Tibial nerve (tissue), 4 donors: ENCODE results near the gene HMGB4. TPM values are rescaled to one million over a fixed set of nuclear protein-coding genes. Genes with fewer than 3 reads are reported as not detected.

Experiments used
- DNase-seq, 2 donors: peaks; one replicate each; pipeline ENCODE4 v3.0.0-alpha.2; 2019; ENCODE audit warnings: low spot score in 2 of 2
- H3K27ac ChIP-seq, 4 donors: fragments of 200-600 bp; sonication (generic) in 3 of 4; one replicate each; pipeline ENCODE4 v1.5.1; 2017 to 2019; ENCODE audit warnings: mild to moderate bottlenecking in 1 of 4
- H3K27me3 ChIP-seq, 2 donors: fragments of 200-600 bp; sonication (generic) in 1 of 2; one replicate each; pipeline versions ENCODE4 v1.5.1 to v1.6.0; 2017 to 2019
- H3K36me3 ChIP-seq, 3 donors: fragments of 200-600 bp; sonication (generic); one replicate each; pipeline ENCODE4 v1.5.1; 2018 to 2019
- H3K4me1 ChIP-seq, 4 donors: fragments of 200-600 bp; sonication (generic) in 3 of 4; one replicate each; pipeline ENCODE4 v1.5.1; 2017 to 2019
- H3K4me3 ChIP-seq, 4 donors: fragments of 200-600 bp; sonication (generic) in 3 of 4; one replicate each; pipeline ENCODE4 v1.5.1; 2017 to 2019; ENCODE audit warnings: mild to moderate bottlenecking in 1 of 4, moderate library complexity in 1 of 4
- H3K9me3 ChIP-seq, 4 donors: fragments of 200-600 bp; sonication (generic) in 3 of 4; one replicate each; pipeline ENCODE4 v1.5.1; 2017 to 2019
- CTCF ChIP-seq, 5 experiments: fragments of 200-600 bp in 3 of 5; fragments of 450-650 bp in 2 of 5; sonication (generic) in 3 of 5; IDR thresholded peaks; one replicate each; pipeline ENCODE4 v1.5.1; 2016 to 2019; ENCODE audit warnings: antibody characterized with exemption in 5 of 5, mild to moderate bottlenecking in 3 of 5, moderate library complexity in 2 of 5
- EP300 ChIP-seq, 2 donors: sonication (generic); formaldehyde crosslinking; IDR thresholded peaks; one replicate each; pipeline ENCODE4 v1.6.1; 2017; ENCODE audit warnings: antibody characterized with exemption in 2 of 2, mild to moderate bottlenecking in 1 of 2
- POLR2A ChIP-seq, 2 donors: fragments of 450-650 bp; IDR thresholded peaks; one replicate each; pipeline ENCODE4 v1.6.1; 2017; ENCODE audit warnings: antibody characterized with exemption in 2 of 2, mild to moderate bottlenecking in 2 of 2, moderate library complexity in 2 of 2
- WGBS, 2 donors: methylation state at CpG; one replicate each; pipeline ENCODE4 v1.1.5; 2018; 5-methylcytosine and 5-hydroxymethylcytosine counted together
- total RNA-seq, 4 donors: library from RNA; depleted of rRNA; stranded (reverse); fragments of >200 nt; gene quantifications; one replicate each; pipeline ENCODE4 v1.1.0, GENCODE V29; 2016

Gene HMGB4
- total RNA-seq, 4 donors from 2014 or later: not detected

DNA sequence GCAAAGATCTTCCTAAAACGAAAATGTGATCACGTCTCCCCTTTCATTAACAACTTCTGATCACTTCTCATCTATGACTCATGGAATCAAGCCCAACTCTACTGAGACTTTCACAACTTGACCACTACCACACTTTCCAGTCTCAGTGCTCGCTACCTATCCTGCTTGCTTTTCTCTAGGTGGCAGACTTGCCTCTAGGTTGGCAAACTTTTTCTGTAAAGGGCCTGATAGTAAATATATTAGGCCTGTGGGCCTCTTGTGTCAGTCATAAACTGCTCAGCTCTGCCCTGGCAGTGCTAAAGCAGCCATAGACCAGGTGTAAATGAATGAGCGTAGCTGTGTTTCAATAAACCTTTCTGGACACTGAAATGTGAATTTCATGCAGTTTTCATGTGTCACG is 21.5 kb upstream of the HMGB4 start:
- DNase-seq: no peak
- no peak for TF ChIP-seq EP300 (IDR thresholded peaks at IDR 0.05)
- no peak for TF ChIP-seq CTCF (IDR thresholded peaks at IDR 0.05)
- no peak for TF ChIP-seq POLR2A (IDR thresholded peaks at IDR 0.05)
- Histone ChIP-seq H3K27me3 (no peaks in the 10 kb centered on the region), H3K36me3 (no peaks in the 10 kb centered on the region), H3K27ac (no peak overlapping the region), H3K9me3 (no peaks in the 10 kb centered on the region), H3K4me1 (peaks cover 0 to 8% (median 0%) of the 10 kb centered on the region in 4 donors), H3K4me3 (no peak overlapping the region)
- WGBS, 2 donors: 90 to 92% methylated on average over 5 of the region's 5 CpGs

GRCh38 chr1:33844166-33844565 is 19.7 kb upstream of the HMGB4 start:
- no peak overlapping the region for H3K27ac ChIP-seq
- WGBS, 2 donors: 69 to 73% methylated on average over 5 of the region's 5 CpGs
- DNase-seq: no peak
- H3K4me1 ChIP-seq: peaks cover 0 to 8% (median 0%) of the 10 kb centered on the region in 4 donors
- H3K9me3 ChIP-seq: no peaks in the 10 kb centered on the region
- TF ChIP-seq EP300 (IDR thresholded peaks at IDR 0.05) (no peak), POLR2A (IDR thresholded peaks at IDR 0.05) (no peak), CTCF (IDR thresholded peaks at IDR 0.05) (no peak)
- H3K36me3 ChIP-seq: no peaks in the 10 kb centered on the region
- H3K4me3 ChIP-seq: no peak overlapping the region
- no peaks in the 10 kb centered on the region for H3K27me3 ChIP-seq

DNA sequence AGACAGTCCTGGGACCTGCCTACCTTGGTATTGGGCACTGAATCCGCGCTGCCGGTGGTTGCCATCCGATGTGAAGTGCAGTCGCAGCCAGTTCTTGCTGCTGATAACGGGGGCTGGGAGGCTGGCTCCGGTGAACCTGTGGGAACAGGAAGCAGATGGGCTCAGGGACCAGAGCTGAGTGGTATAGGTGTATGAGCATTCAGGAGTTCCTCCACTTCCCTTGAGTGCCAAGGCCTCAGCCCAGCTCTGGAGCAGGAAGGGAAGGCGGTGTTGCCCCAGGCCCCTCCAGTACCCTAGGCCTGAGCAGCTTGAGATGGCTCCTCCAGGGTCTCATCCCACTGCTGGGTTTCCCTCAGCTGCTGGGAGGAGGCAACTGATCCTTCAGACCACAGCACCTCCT is 17.0 kb upstream of the HMGB4 start:
- Histone ChIP-seq H3K4me1 (peaks cover 0 to 8% (median 0%) of the 10 kb centered on the region in 4 donors), H3K27ac (no peak overlapping the region), H3K9me3 (no peaks in the 10 kb centered on the region), H3K4me3 (no peak overlapping the region), H3K36me3 (no peaks in the 10 kb centered on the region), H3K27me3 (no peaks in the 10 kb centered on the region)
- DNase-seq: no peak
- WGBS, 2 donors: 91 to 95% methylated on average over 4 to 8 of the region's 8 CpGs
- no peak for TF ChIP-seq CTCF (IDR thresholded peaks at IDR 0.05)
- no peak for TF ChIP-seq EP300 (IDR thresholded peaks at IDR 0.05)
- TF ChIP-seq POLR2A (IDR thresholded peaks at IDR 0.05): no peak

DNA sequence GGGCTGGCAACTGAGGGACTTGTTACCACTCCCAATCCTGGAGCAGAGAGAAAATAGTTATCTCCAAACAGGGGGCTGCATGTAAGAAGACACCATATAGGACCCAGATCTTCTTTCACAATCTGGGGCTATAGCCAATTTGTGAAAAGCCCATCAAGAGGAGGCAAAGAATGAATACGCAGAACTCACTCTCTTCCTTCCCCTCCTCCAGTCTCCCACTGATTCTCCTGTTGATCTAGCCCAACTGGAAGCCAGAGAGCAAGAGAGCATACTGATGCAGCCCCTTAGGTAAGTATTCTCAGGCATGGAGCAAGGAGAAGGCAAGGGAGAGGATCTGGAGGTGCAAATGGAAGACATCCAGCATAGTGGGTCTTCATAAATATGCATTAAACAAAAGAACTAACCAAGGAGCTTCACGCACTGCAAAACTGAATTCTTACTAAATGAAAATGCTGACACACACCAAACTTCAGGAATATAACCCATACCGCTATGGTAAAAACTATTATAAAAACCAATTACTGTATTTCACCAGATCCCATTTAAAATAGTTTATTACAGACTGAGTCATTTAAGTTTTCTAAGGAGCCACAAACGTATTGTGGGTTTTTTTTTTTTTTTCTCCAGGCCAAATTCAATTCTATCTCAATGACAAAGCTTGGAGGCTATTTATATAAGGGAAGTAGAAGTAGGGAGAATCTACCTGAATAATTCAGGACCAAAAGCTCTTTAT is 15.5 kb upstream of the HMGB4 start:
- Histone ChIP-seq H3K4me1 (peaks cover 0 to 8% (median 0%) of the 10 kb centered on the region in 4 donors), H3K4me3 (no peak overlapping the region), H3K27ac (no peak overlapping the region), H3K9me3 (no peaks in the 10 kb centered on the region), H3K27me3 (no peaks in the 10 kb centered on the region), H3K36me3 (no peaks in the 10 kb centered on the region)
- DNase-seq: no peak
- 65 to 68% methylated on average over 4 of the region's 4 CpGs for WGBS, 2 donors
- TF ChIP-seq CTCF (IDR thresholded peaks at IDR 0.05) (no peak), POLR2A (IDR thresholded peaks at IDR 0.05) (no peak), EP300 (IDR thresholded peaks at IDR 0.05) (no peak)

- no peak for DNase-seq
- Histone ChIP-seq H3K4me3 (no peak overlapping the region), H3K4me1 (peaks cover 0 to 8% (median 0%) of the 10 kb centered on the region in 4 donors), H3K9me3 (no peaks in the 10 kb centered on the region), H3K27me3 (no peaks in the 10 kb centered on the region), H3K27ac (no peak overlapping the region), H3K36me3 (no peaks in the 10 kb centered on the region)
- 83 to 90% methylated on average over 1 of the region's 1 CpG for WGBS, 2 donors
- no peak for TF ChIP-seq POLR2A (IDR thresholded peaks at IDR 0.05)
These were observed 14.7 kb upstream of the HMGB4 start for GRCh38 chr1:33849211-33849610.
